ENCODE data around the gene TUBA8.
"Not testable (repeated sequence)": the region's sequence is repeated elsewhere in the genome, so short reads cannot be mapped to it uniquely, and the experiment has no call there.

Gene TUBA8

GRCh38 chr22:18146389-18146753 is 35.8 kb downstream of the TUBA8 start:
- Histone ChIP-seq H3K27me3 (ENCODE audit: control insufficient read depth, insufficient read depth, low read length) (peaks cover 12% of the 10 kb centered on the region), H3K4me1 (ENCODE audit: control insufficient read depth, insufficient read depth, low read length) (no peaks in the 10 kb centered on the region), H3K4me3 (ENCODE audit: low read depth, low read length) (no peak overlapping the region), H3K9me3 (ENCODE audit: control insufficient read depth, insufficient read depth, low read length) (no peaks in the 10 kb centered on the region), H3K36me3 (ENCODE audit: control insufficient read depth, insufficient read depth, low read length) (no peaks in the 10 kb centered on the region), H3K9ac (ENCODE audit: low read depth, low read length) (no peak overlapping the region)

- Histone ChIP-seq H3K4me1 (ENCODE audit: control insufficient read depth, insufficient read depth, low read length) (no peaks in the 10 kb centered on the region), H3K9me3 (ENCODE audit: control insufficient read depth, insufficient read depth, low read length) (no peaks in the 10 kb centered on the region), H3K4me3 (ENCODE audit: low read depth, low read length) (no peak overlapping the region), H3K27me3 (ENCODE audit: control insufficient read depth, insufficient read depth, low read length) (peaks cover 12% of the 10 kb centered on the region), H3K36me3 (ENCODE audit: control insufficient read depth, insufficient read depth, low read length) (no peaks in the 10 kb centered on the region), H3K9ac (ENCODE audit: low read depth, low read length) (no peak overlapping the region)
These were observed 37.2 kb downstream of the TUBA8 start for GRCh38 chr22:18147791-18148190.

GRCh38 chr22:18148293-18148965 is 37.8 kb downstream of the TUBA8 start:
- peaks cover 12% of the 10 kb centered on the region for H3K27me3 ChIP-seq (ENCODE audit: control insufficient read depth, insufficient read depth, low read length)
- no peaks in the 10 kb centered on the region for H3K9me3 ChIP-seq (ENCODE audit: control insufficient read depth, insufficient read depth, low read length)
- H3K4me3 ChIP-seq (ENCODE audit: low read depth, low read length): no peak overlapping the region
- no peaks in the 10 kb centered on the region for H3K36me3 ChIP-seq (ENCODE audit: control insufficient read depth, insufficient read depth, low read length)
- no peaks in the 10 kb centered on the region for H3K4me1 ChIP-seq (ENCODE audit: control insufficient read depth, insufficient read depth, low read length)
- no peak overlapping the region for H3K9ac ChIP-seq (ENCODE audit: low read depth, low read length)

- no peaks in the 10 kb centered on the region for H3K9me3 ChIP-seq (ENCODE audit: control insufficient read depth, insufficient read depth, low read length)
- no peak overlapping the region for H3K4me3 ChIP-seq (ENCODE audit: low read depth, low read length)
- H3K9ac ChIP-seq (ENCODE audit: low read depth, low read length): no peak overlapping the region
- peaks cover 3% of the 10 kb centered on the region for H3K4me1 ChIP-seq (ENCODE audit: control insufficient read depth, insufficient read depth, low read length)
- peaks cover 12% of the 10 kb centered on the region for H3K27me3 ChIP-seq (ENCODE audit: control insufficient read depth, insufficient read depth, low read length)
- H3K36me3 ChIP-seq (ENCODE audit: control insufficient read depth, insufficient read depth, low read length): no peaks in the 10 kb centered on the region
These were observed 41.9 kb downstream of the TUBA8 start for GRCh38 chr22:18152519-18152918.

GRCh38 chr22:18154821-18155390 is 44.3 kb downstream of the TUBA8 start:
- Histone ChIP-seq H3K4me1 (ENCODE audit: control insufficient read depth, insufficient read depth, low read length) (peaks cover 5% of the 10 kb centered on the region), H3K9me3 (ENCODE audit: control insufficient read depth, insufficient read depth, low read length) (no peaks in the 10 kb centered on the region), H3K27me3 (ENCODE audit: control insufficient read depth, insufficient read depth, low read length) (peaks cover 10% of the 10 kb centered on the region), H3K36me3 (ENCODE audit: control insufficient read depth, insufficient read depth, low read length) (no peaks in the 10 kb centered on the region), H3K4me3 (ENCODE audit: low read depth, low read length) (no peak overlapping the region), H3K9ac (ENCODE audit: low read depth, low read length) (no peak overlapping the region)

- H3K4me1 ChIP-seq (ENCODE audit: control insufficient read depth, insufficient read depth, low read length); H3K9ac ChIP-seq (ENCODE audit: low read depth, low read length); H3K9me3 ChIP-seq (ENCODE audit: control insufficient read depth, insufficient read depth, low read length); H3K27me3 ChIP-seq (ENCODE audit: control insufficient read depth, insufficient read depth, low read length); H3K36me3 ChIP-seq (ENCODE audit: control insufficient read depth, insufficient read depth, low read length); H3K4me3 ChIP-seq (ENCODE audit: low read depth, low read length): not testable (repeated sequence)
These were observed 44.9 kb downstream of the TUBA8 start for GRCh38 chr22:18155546-18155945.

GRCh38 chr22:18156878-18157713 is 46.5 kb downstream of the TUBA8 start:
- no peak overlapping the region for H3K9ac ChIP-seq (ENCODE audit: low read depth, low read length)
- H3K4me1 ChIP-seq (ENCODE audit: control insufficient read depth, insufficient read depth, low read length): peaks cover 5% of the 10 kb centered on the region
- no peaks in the 10 kb centered on the region for H3K27me3 ChIP-seq (ENCODE audit: control insufficient read depth, insufficient read depth, low read length)
- H3K9me3 ChIP-seq (ENCODE audit: control insufficient read depth, insufficient read depth, low read length): no peaks in the 10 kb centered on the region
- no peak overlapping the region for H3K4me3 ChIP-seq (ENCODE audit: low read depth, low read length)
- H3K36me3 ChIP-seq (ENCODE audit: control insufficient read depth, insufficient read depth, low read length): no peaks in the 10 kb centered on the region

GRCh38 chr22:18157714-18158028 is 47.1 kb downstream of the TUBA8 start:
- no peaks in the 10 kb centered on the region for H3K9me3 ChIP-seq (ENCODE audit: control insufficient read depth, insufficient read depth, low read length)
- H3K4me1 ChIP-seq (ENCODE audit: control insufficient read depth, insufficient read depth, low read length): peaks cover 5% of the 10 kb centered on the region
- H3K36me3 ChIP-seq (ENCODE audit: control insufficient read depth, insufficient read depth, low read length): no peaks in the 10 kb centered on the region
- H3K9ac ChIP-seq (ENCODE audit: low read depth, low read length): no peak overlapping the region
- H3K27me3 ChIP-seq (ENCODE audit: control insufficient read depth, insufficient read depth, low read length): no peaks in the 10 kb centered on the region
- H3K4me3 ChIP-seq (ENCODE audit: low read depth, low read length): no peak overlapping the region

- not testable (repeated sequence) for H3K36me3 ChIP-seq (ENCODE audit: control insufficient read depth, insufficient read depth, low read length); H3K4me1 ChIP-seq (ENCODE audit: control insufficient read depth, insufficient read depth, low read length); H3K27me3 ChIP-seq (ENCODE audit: control insufficient read depth, insufficient read depth, low read length); H3K4me3 ChIP-seq (ENCODE audit: low read depth, low read length); H3K9ac ChIP-seq (ENCODE audit: low read depth, low read length); H3K9me3 ChIP-seq (ENCODE audit: control insufficient read depth, insufficient read depth, low read length)
These were observed 50.0 kb downstream of the TUBA8 start for GRCh38 chr22:18160641-18161040.

GRCh38 chr22:18163843-18164242 is 53.2 kb downstream of the TUBA8 start:
- not testable (repeated sequence) for H3K27me3 ChIP-seq (ENCODE audit: control insufficient read depth, insufficient read depth, low read length); H3K36me3 ChIP-seq (ENCODE audit: control insufficient read depth, insufficient read depth, low read length); H3K4me3 ChIP-seq (ENCODE audit: low read depth, low read length); H3K9me3 ChIP-seq (ENCODE audit: control insufficient read depth, insufficient read depth, low read length); H3K9ac ChIP-seq (ENCODE audit: low read depth, low read length); H3K4me1 ChIP-seq (ENCODE audit: control insufficient read depth, insufficient read depth, low read length)

- not testable (repeated sequence) for H3K4me3 ChIP-seq (ENCODE audit: low read depth, low read length); H3K36me3 ChIP-seq (ENCODE audit: control insufficient read depth, insufficient read depth, low read length); H3K4me1 ChIP-seq (ENCODE audit: control insufficient read depth, insufficient read depth, low read length); H3K27me3 ChIP-seq (ENCODE audit: control insufficient read depth, insufficient read depth, low read length); H3K9me3 ChIP-seq (ENCODE audit: control insufficient read depth, insufficient read depth, low read length); H3K9ac ChIP-seq (ENCODE audit: low read depth, low read length)
These were observed 54.0 kb downstream of the TUBA8 start for GRCh38 chr22:18164584-18164983.

- not testable (repeated sequence) for H3K9me3 ChIP-seq (ENCODE audit: control insufficient read depth, insufficient read depth, low read length); H3K4me3 ChIP-seq (ENCODE audit: low read depth, low read length); H3K4me1 ChIP-seq (ENCODE audit: control insufficient read depth, insufficient read depth, low read length); H3K27me3 ChIP-seq (ENCODE audit: control insufficient read depth, insufficient read depth, low read length); H3K9ac ChIP-seq (ENCODE audit: low read depth, low read length); H3K36me3 ChIP-seq (ENCODE audit: control insufficient read depth, insufficient read depth, low read length)
These were observed 54.7 kb downstream of the TUBA8 start for GRCh38 chr22:18165356-18165755.
